Right ventricle myocardium inferior (tissue), 1 donor: ENCODE data around the gene NLK. TPM values are rescaled to one million over a fixed set of nuclear protein-coding genes. Genes with fewer than 3 reads are reported as not detected.
A peak's percentile ranks its signal among the peaks of the same experiment; 100 is the strongest.
"Not testable (repeated sequence)": the region's sequence is repeated elsewhere in the genome, so short reads cannot be mapped to it uniquely, and the experiment has no call there.

ENCODE experiments used
- ATAC-seq: fragments of 200-7000 bp; cut with Tn5 transposase; one replicate; pipeline ENCODE4 v1.9.1; 2020; ENCODE audit warnings: mild to moderate bottlenecking, moderate library complexity
- DNase-seq: peaks from one replicate; pipeline ENCODE4 v3.0.0; 2021; ENCODE audit errors: missing footprints
- intact Hi-C: fragments of 100-400 bp; cut with DNase I; formaldehyde crosslinking; loops from one replicate; pipeline ENCODE4 v1.11.0; 2022
- total RNA-seq: library from RNA; stranded (reverse); fragmentation: NEBNext Ultra II Directional; extraction: Animal tissue kit (Norgen Biotek cat#: 25700); gene quantifications from one replicate; pipeline ENCODE4 v1.2.1, GENCODE V29; 2021
- donor health status: DM: no; HTN: yes; CAD: no; lungs with severe emphysema.

The NLK gene
- total RNA-seq, 1 donor from 2014 or later = 20.8 TPM

- intact Hi-C loops = no loop called here
- no peak for DNase-seq
- no peak for ATAC-seq
These were observed 54.3 kb downstream of the NLK start for GRCh38 chr17:28096756-28097155.

GRCh38 chr17:28097254-28097653 is 54.8 kb downstream of the NLK start:
- intact Hi-C loops = no loop called here

GRCh38 chr17:28097901-28098300 is 55.4 kb downstream of the NLK start:
- ATAC-seq (no peak), DNase-seq (no peak)
- intact Hi-C loops = no loop called here

More at GRCh38 chr17:28097254-28097653, 54.8 kb downstream of the NLK start:
- DNase-seq (no peak), ATAC-seq (no peak)

- DNase-seq, intact Hi-C loops, ATAC-seq: not testable (repeated sequence)
These were observed 56.1 kb downstream of the NLK start for GRCh38 chr17:28098591-28098990.

- intact Hi-C loops = no loop called here
- ATAC-seq = no peak
These were observed 57.8 kb downstream of the NLK start for GRCh38 chr17:28100251-28100650.

GRCh38 chr17:28100936-28101335 is 58.5 kb downstream of the NLK start:
- DNase-seq (no peak), ATAC-seq (no peak)
- intact Hi-C loops = no loop called here

More at GRCh38 chr17:28100251-28100650, 57.8 kb downstream of the NLK start:
- DNase-seq = no peak

GRCh38 chr17:28101919-28102318 is 59.4 kb downstream of the NLK start:
- DNase-seq (no peak), ATAC-seq (no peak)
- intact Hi-C loops = no loop called here

- ATAC-seq (no peak), DNase-seq (no peak)
- intact Hi-C loops = no loop called here
These were observed 63.0 kb downstream of the NLK start for GRCh38 chr17:28105501-28105900.

GRCh38 chr17:28110184-28110583 is 67.7 kb downstream of the NLK start:
- ATAC-seq (no peak), DNase-seq (no peak)
- intact Hi-C loops = loop anchor here (10.0 kb wide), 1 partner anchor 65 kb away; the partner anchor contains the start of gene NLK

GRCh38 chr17:28112181-28112580 is 69.7 kb downstream of the NLK start:
- ATAC-seq (no peak), DNase-seq (no peak)
- intact Hi-C loops = loop anchor here (10.0 kb wide), 1 partner anchor 67 kb away; the partner anchor contains the start of gene NLK

- intact Hi-C loops = loop anchor here (10.0 kb wide), 1 partner anchor 68 kb away; the partner anchor contains the start of gene NLK
- ATAC-seq = peak; percentile 39
- DNase-seq = no peak
These were observed 70.1 kb downstream of the NLK start for GRCh38 chr17:28112606-28113005.

- no peak for DNase-seq
- intact Hi-C loops = loop anchor here (10.0 kb wide), 1 partner anchor 68 kb away; the partner anchor contains the start of gene NLK
- no peak for ATAC-seq
These were observed 70.8 kb downstream of the NLK start for GRCh38 chr17:28113269-28113668.

- DNase-seq = no peak
- intact Hi-C loops = loop anchor here (10.0 kb wide), 1 partner anchor 70 kb away; the partner anchor contains the start of gene NLK
- no peak for ATAC-seq
These were observed 72.6 kb downstream of the NLK start for GRCh38 chr17:28115046-28115445.

GRCh38 chr17:28117304-28117703 is 74.8 kb downstream of the NLK start:
- no peak for DNase-seq

GRCh38 chr17:28118362-28118761 is 75.9 kb downstream of the NLK start:
- ATAC-seq (no peak), DNase-seq (no peak)
- intact Hi-C loops = loop anchor here (10.0 kb wide), 1 partner anchor 74 kb away; the partner anchor contains the start of gene NLK

More at GRCh38 chr17:28117304-28117703, 74.8 kb downstream of the NLK start:
- intact Hi-C loops = loop anchor here (10.0 kb wide), 1 partner anchor 73 kb away; the partner anchor contains the start of gene NLK
- no peak for ATAC-seq

GRCh38 chr17:28119046-28119445 is 76.6 kb downstream of the NLK start:
- intact Hi-C loops = loop anchor here (10.0 kb wide), 1 partner anchor 74 kb away; the partner anchor contains the start of gene NLK

GRCh38 chr17:28119560-28119959 is 77.1 kb downstream of the NLK start:
- ATAC-seq (no peak), DNase-seq (no peak)
- intact Hi-C loops = loop anchor here (10.0 kb wide), 1 partner anchor 75 kb away; the partner anchor contains the start of gene NLK

More at GRCh38 chr17:28119046-28119445, 76.6 kb downstream of the NLK start:
- ATAC-seq (no peak), DNase-seq (no peak)

- intact Hi-C loops = no loop called here
These were observed 78.3 kb downstream of the NLK start for GRCh38 chr17:28120766-28121165.

GRCh38 chr17:28124962-28125361 is 82.5 kb downstream of the NLK start:
- DNase-seq (no peak), ATAC-seq (no peak)
- intact Hi-C loops = no loop called here

More at GRCh38 chr17:28120766-28121165, 78.3 kb downstream of the NLK start:
- DNase-seq (no peak), ATAC-seq (no peak)

GRCh38 chr17:28125526-28126378 is 83.3 kb downstream of the NLK start:
- intact Hi-C loops = no loop called here
- ATAC-seq (no peak), DNase-seq (no peak)
